ENCODE data around the gene DPH5.

Gene DPH5

DNA sequence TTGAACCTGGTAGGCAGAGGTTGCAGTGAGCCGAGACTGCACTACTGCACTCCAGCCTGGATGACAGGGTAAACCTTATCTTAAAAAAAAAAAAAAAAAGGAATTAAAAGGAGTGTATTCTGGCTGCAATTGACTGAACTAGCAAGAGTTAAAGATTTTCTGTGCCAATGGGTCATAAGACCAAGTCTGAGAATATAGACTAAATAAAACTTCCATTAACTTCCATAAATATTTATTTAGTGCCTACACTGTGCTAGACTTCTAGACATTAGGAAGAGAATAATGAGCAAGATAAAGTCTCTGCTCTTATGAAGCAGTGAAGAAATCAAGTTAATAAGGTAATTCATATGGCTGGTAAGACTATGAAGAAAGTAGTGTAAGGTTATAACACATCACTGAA, 27.2 kb downstream of the DPH5 start:
- H3K9me3 ChIP-seq (ENCODE audit: control insufficient read depth, low read length), result no peaks in the 10 kb centered on the region
- H2BK5ac ChIP-seq (ENCODE audit: low read depth, low read length, poor library complexity, severe bottlenecking), result no peak overlapping the region
- H3K36me3 ChIP-seq (ENCODE audit: control insufficient read depth in 1 of 2, insufficient read depth in 2 of 2, low read depth in 1 of 2, low read length in 2 of 2), result peaks cover 3 to 64% of the 10 kb centered on the region in 2 experiments
- H3K27me3 ChIP-seq (ENCODE audit: control insufficient read depth in 1 of 2, insufficient read depth in 1 of 2, low read length in 2 of 2), result no peaks in the 10 kb centered on the region
- H3K27ac ChIP-seq (ENCODE audit: low read length, poor library complexity, severe bottlenecking), result no peak overlapping the region
- H3K9ac ChIP-seq (ENCODE audit: low read length), result no peak overlapping the region
- H2BK15ac ChIP-seq (ENCODE audit: low read depth, poor library complexity, severe bottlenecking), result no peak overlapping the region
- WGBS, result 100% methylated on average over 1 of the region's 1 CpG
- no peak overlapping the region for H3K14ac ChIP-seq (ENCODE audit: low read length in 2 of 2)
- no peak overlapping the region for H3K4me3 ChIP-seq (ENCODE audit: insufficient read depth in 1 of 2, low read depth in 1 of 2, low read length in 2 of 2)
- no peak for DNase-seq
- no peak overlapping the region for H4K8ac ChIP-seq (ENCODE audit: low read length)
- H3K4ac ChIP-seq (ENCODE audit: low read depth in 1 of 2, low read length in 2 of 2), result no peak overlapping the region
- H2BK12ac ChIP-seq (ENCODE audit: low read length in 2 of 2), result no peak overlapping the region
- no peak overlapping the region for H2AK5ac ChIP-seq (ENCODE audit: low read length, severe bottlenecking)
- H3K4me1 ChIP-seq (ENCODE audit: control insufficient read depth, insufficient read depth, low read depth, low read length), result no peaks in the 10 kb centered on the region
- no peak overlapping the region for H4K91ac ChIP-seq (ENCODE audit: low read length)
- no peak overlapping the region for H3K18ac ChIP-seq (ENCODE audit: low read depth in 1 of 2, low read length in 2 of 2)
- H3K23ac ChIP-seq (ENCODE audit: low read length in 2 of 2), result no peak overlapping the region
- no peak overlapping the region for H2AFZ ChIP-seq (ENCODE audit: low read depth, low read length)
- H3K4me2 ChIP-seq (ENCODE audit: low read length, poor library complexity, severe bottlenecking), result no peak overlapping the region
- peaks cover 5% of the 10 kb centered on the region for H3K79me1 ChIP-seq (replicated peaks; ENCODE audit: low read length, poor library complexity, severe bottlenecking)
- no peak overlapping the region for H2BK120ac ChIP-seq (ENCODE audit: low read depth, low read length)

DNA sequence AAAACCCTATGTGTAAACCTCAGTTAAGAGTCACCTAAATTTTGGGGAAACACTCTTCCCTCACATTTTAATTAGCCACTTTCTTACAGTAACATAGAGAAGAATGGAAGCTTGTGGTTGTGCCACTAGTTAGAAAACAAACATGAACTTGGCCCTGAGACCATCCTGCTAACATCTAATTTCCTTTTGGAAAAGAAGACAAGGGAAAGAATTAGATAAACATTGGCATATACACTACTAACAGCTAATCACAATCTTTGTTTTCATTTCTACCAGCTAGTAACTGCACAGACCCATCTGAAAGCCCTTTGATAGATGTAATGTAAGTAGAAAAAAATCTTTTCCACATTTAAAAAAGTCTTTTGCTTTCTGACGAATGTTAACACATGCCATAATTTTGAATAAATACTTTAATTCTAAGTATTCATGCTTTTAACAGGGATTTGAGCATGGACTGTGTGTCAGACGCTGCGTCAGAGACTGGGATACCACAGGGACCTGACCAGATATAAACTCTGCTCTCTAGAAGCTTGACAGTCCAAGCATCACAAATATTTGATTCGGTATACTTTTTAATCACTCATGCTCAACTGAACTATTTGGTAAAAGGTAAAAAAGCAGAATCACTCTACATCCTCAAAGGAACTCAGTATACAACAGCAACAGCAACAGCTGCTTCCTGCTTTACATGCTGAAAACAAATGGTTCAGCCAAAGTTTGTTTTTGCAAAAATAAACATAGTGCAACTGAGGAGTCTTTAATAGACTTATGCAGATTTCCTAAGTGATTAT, 30.2 kb downstream of the DPH5 start:
- Histone ChIP-seq H3K14ac (ENCODE audit: low read length in 2 of 2) (no peak overlapping the region), H3K18ac (ENCODE audit: low read depth in 1 of 2, low read length in 2 of 2) (no peak overlapping the region), H2BK12ac (ENCODE audit: low read length in 2 of 2) (no peak overlapping the region), H3K4me3 (ENCODE audit: insufficient read depth in 1 of 2, low read depth in 1 of 2, low read length in 2 of 2) (no peak overlapping the region), H2BK5ac (ENCODE audit: low read depth, low read length, poor library complexity, severe bottlenecking) (no peak overlapping the region), H2AK5ac (ENCODE audit: low read length, severe bottlenecking) (no peak overlapping the region), H3K4ac (ENCODE audit: low read depth in 1 of 2, low read length in 2 of 2) (no peak overlapping the region), H3K9ac (ENCODE audit: low read length) (no peak overlapping the region), H3K79me1 (replicated peaks; ENCODE audit: low read length, poor library complexity, severe bottlenecking) (peaks cover 2% of the 10 kb centered on the region), H3K36me3 (ENCODE audit: control insufficient read depth in 1 of 2, insufficient read depth in 2 of 2, low read depth in 1 of 2, low read length in 2 of 2) (peaks cover 10 to 64% of the 10 kb centered on the region in 2 experiments), H3K23ac (ENCODE audit: low read length in 2 of 2) (no peak overlapping the region), H3K27me3 (ENCODE audit: control insufficient read depth in 1 of 2, insufficient read depth in 1 of 2, low read length in 2 of 2) (no peaks in the 10 kb centered on the region), H2BK15ac (ENCODE audit: low read depth, poor library complexity, severe bottlenecking) (no peak overlapping the region), H3K27ac (ENCODE audit: low read length, poor library complexity, severe bottlenecking) (no peak overlapping the region), H3K4me2 (ENCODE audit: low read length, poor library complexity, severe bottlenecking) (no peak overlapping the region), H4K91ac (ENCODE audit: low read length) (no peak overlapping the region), H3K9me3 (ENCODE audit: control insufficient read depth, low read length) (no peaks in the 10 kb centered on the region), H4K8ac (ENCODE audit: low read length) (no peak overlapping the region), H3K4me1 (ENCODE audit: control insufficient read depth, insufficient read depth, low read depth, low read length) (no peaks in the 10 kb centered on the region), H2BK120ac (ENCODE audit: low read depth, low read length) (no peak overlapping the region), H2AFZ (ENCODE audit: low read depth, low read length) (no peak overlapping the region)
- DNase-seq, result no peak
- 93% methylated on average over 3 of the region's 4 CpGs for WGBS

DNA sequence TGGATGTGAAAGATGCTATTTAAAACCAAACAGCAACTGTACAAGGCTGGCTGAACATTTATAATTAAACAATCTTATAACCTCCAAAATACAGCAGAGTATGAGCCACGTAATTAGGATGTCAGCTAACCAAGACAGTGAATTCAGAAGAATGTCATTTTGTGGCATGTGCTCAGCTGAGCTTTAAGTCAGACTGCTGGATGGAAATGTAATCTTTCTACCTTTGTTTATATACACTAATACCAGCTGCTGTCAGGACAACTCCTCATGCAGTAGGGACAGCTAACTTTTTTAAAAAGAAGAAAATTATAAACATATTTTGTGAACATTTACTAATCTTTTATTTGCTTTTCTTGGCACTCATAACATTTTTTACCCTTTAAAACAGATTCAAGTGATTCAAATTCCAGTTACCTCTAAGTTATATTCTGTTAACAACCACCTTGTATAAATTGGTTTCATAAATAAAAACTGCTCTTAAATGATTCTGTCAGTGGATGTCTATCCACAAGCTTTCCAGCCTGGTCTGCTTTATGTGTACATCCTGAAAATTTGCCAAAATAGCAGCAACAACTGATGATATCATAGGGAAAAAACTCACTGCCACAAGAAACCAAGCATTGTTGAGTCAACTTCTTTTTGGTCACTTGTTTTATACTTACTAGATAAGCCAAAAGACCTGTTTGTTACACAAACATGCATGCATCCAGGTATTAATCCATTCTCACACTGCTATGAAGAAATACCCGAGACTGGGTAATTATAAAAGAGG, 36.1 kb downstream of the DPH5 start:
- H3K4me2 ChIP-seq (ENCODE audit: low read length, poor library complexity, severe bottlenecking), result no peak overlapping the region
- no peak overlapping the region for H3K27ac ChIP-seq (ENCODE audit: low read length, poor library complexity, severe bottlenecking)
- H3K14ac ChIP-seq (ENCODE audit: low read length in 2 of 2), result no peak overlapping the region
- no peak overlapping the region for H3K4ac ChIP-seq (ENCODE audit: low read depth in 1 of 2, low read length in 2 of 2)
- H3K4me1 ChIP-seq (ENCODE audit: control insufficient read depth, insufficient read depth, low read depth, low read length), result peaks cover 1% of the 10 kb centered on the region
- no peak overlapping the region for H2AFZ ChIP-seq (ENCODE audit: low read depth, low read length)
- H3K79me1 ChIP-seq (replicated peaks; ENCODE audit: low read length, poor library complexity, severe bottlenecking), result peaks cover 4% of the 10 kb centered on the region
- H4K91ac ChIP-seq (ENCODE audit: low read length), result no peak overlapping the region
- H3K27me3 ChIP-seq (ENCODE audit: control insufficient read depth in 1 of 2, insufficient read depth in 1 of 2, low read length in 2 of 2), result no peaks in the 10 kb centered on the region
- no peak overlapping the region for H2BK12ac ChIP-seq (ENCODE audit: low read length in 2 of 2)
- 94% methylated on average over 2 of the region's 2 CpGs for WGBS
- no peak overlapping the region for H3K23ac ChIP-seq (ENCODE audit: low read length in 2 of 2)
- no peak overlapping the region for H2BK5ac ChIP-seq (ENCODE audit: low read depth, low read length, poor library complexity, severe bottlenecking)
- H2BK15ac ChIP-seq (ENCODE audit: low read depth, poor library complexity, severe bottlenecking), result no peak overlapping the region
- no peak overlapping the region for H2BK120ac ChIP-seq (ENCODE audit: low read depth, low read length)
- H3K4me3 ChIP-seq (ENCODE audit: insufficient read depth in 1 of 2, low read depth in 1 of 2, low read length in 2 of 2), result no peak overlapping the region
- H3K18ac ChIP-seq (ENCODE audit: low read depth in 1 of 2, low read length in 2 of 2), result no peak overlapping the region
- DNase-seq, result peak; percentile 88
- H3K9ac ChIP-seq (ENCODE audit: low read length), result peak overlapping the region; percentile 12
- H3K9me3 ChIP-seq (ENCODE audit: control insufficient read depth, low read length), result no peaks in the 10 kb centered on the region
- H3K36me3 ChIP-seq (ENCODE audit: control insufficient read depth in 1 of 2, insufficient read depth in 2 of 2, low read depth in 1 of 2, low read length in 2 of 2), result peaks cover 11 to 33% of the 10 kb centered on the region in 2 experiments
- no peak overlapping the region for H4K8ac ChIP-seq (ENCODE audit: low read length)
- no peak overlapping the region for H2AK5ac ChIP-seq (ENCODE audit: low read length, severe bottlenecking)

DNA sequence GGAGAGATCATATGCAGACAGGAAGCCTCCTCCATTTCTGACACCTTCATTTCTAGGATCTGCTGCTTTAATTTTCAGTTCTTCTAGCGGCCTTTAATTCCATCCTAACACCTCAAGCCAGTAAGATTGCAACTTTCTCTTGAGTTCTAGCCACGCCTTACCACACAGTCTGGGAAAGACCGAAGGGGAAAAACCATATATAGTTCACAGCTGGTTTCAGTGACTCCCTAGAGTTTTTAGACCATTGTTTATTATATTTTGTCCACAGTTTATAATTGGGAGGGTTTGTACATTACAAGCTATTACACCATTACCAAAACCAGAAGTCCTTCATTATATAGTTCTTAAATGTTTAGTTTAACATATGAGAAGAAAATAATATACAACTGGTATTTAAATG, 37.5 kb downstream of the DPH5 start:
- H2AFZ ChIP-seq (ENCODE audit: low read depth, low read length), result no peak overlapping the region
- no peak overlapping the region for H2BK120ac ChIP-seq (ENCODE audit: low read depth, low read length)
- no peak overlapping the region for H3K27ac ChIP-seq (ENCODE audit: low read length, poor library complexity, severe bottlenecking)
- no peak overlapping the region for H2BK15ac ChIP-seq (ENCODE audit: low read depth, poor library complexity, severe bottlenecking)
- no peak overlapping the region for H3K18ac ChIP-seq (ENCODE audit: low read depth in 1 of 2, low read length in 2 of 2)
- no peak overlapping the region for H3K14ac ChIP-seq (ENCODE audit: low read length in 2 of 2)
- H3K9me3 ChIP-seq (ENCODE audit: control insufficient read depth, low read length), result no peaks in the 10 kb centered on the region
- no peak overlapping the region for H3K4me3 ChIP-seq (ENCODE audit: insufficient read depth in 1 of 2, low read depth in 1 of 2, low read length in 2 of 2)
- H2BK5ac ChIP-seq (ENCODE audit: low read depth, low read length, poor library complexity, severe bottlenecking), result no peak overlapping the region
- no peak overlapping the region for H2BK12ac ChIP-seq (ENCODE audit: low read length in 2 of 2)
- no peak overlapping the region for H2AK5ac ChIP-seq (ENCODE audit: low read length, severe bottlenecking)
- H3K79me1 ChIP-seq (replicated peaks; ENCODE audit: low read length, poor library complexity, severe bottlenecking), result peaks cover 6% of the 10 kb centered on the region
- no peak overlapping the region for H4K8ac ChIP-seq (ENCODE audit: low read length)
- no peak overlapping the region for H3K4me2 ChIP-seq (ENCODE audit: low read length, poor library complexity, severe bottlenecking)
- WGBS, result 83% methylated on average over 2 of the region's 3 CpGs
- no peak overlapping the region for H3K23ac ChIP-seq (ENCODE audit: low read length in 2 of 2)
- H4K91ac ChIP-seq (ENCODE audit: low read length), result no peak overlapping the region
- H3K4ac ChIP-seq (ENCODE audit: low read depth in 1 of 2, low read length in 2 of 2), result no peak overlapping the region
- H3K36me3 ChIP-seq (ENCODE audit: control insufficient read depth in 1 of 2, insufficient read depth in 2 of 2, low read depth in 1 of 2, low read length in 2 of 2), result peaks cover 11 to 33% of the 10 kb centered on the region in 2 experiments
- DNase-seq, result peak; percentile 66
- no peak overlapping the region for H3K9ac ChIP-seq (ENCODE audit: low read length)
- no peaks in the 10 kb centered on the region for H3K27me3 ChIP-seq (ENCODE audit: control insufficient read depth in 1 of 2, insufficient read depth in 1 of 2, low read length in 2 of 2)
- H3K4me1 ChIP-seq (ENCODE audit: control insufficient read depth, insufficient read depth, low read depth, low read length), result peaks cover 1% of the 10 kb centered on the region
